ENCODE results near the gene RIN3.

Gene RIN3

GRCh38 chr14:92487513-92488133 is 26.0 kb upstream of the RIN3 start:
- Mint-ChIP-seq H3K36me3 (ENCODE audit: low read depth) (no peaks in the 10 kb centered on the region), H3K27me3 (ENCODE audit: low read depth, poor library complexity) (peaks cover 20% of the 10 kb centered on the region), H3K4me1 (peaks cover 12% of the 10 kb centered on the region), H3K4me3 (no peak overlapping the region), H3K27ac (no peak overlapping the region), H3K9me3 (no peaks in the 10 kb centered on the region)
- TF ChIP-seq CTCF (IDR thresholded peaks at IDR 0.05): no peak
- no peak for DNase-seq

GRCh38 chr14:92489394-92490238 is 24.0 kb upstream of the RIN3 start:
- Mint-ChIP-seq H3K9me3 (no peaks in the 10 kb centered on the region), H3K4me3 (no peak overlapping the region), H3K27ac (no peak overlapping the region), H3K36me3 (ENCODE audit: low read depth) (no peaks in the 10 kb centered on the region), H3K27me3 (ENCODE audit: low read depth, poor library complexity) (peaks cover 22% of the 10 kb centered on the region), H3K4me1 (peaks cover 12% of the 10 kb centered on the region)
- TF ChIP-seq CTCF (IDR thresholded peaks at IDR 0.05): no peak
- no peak for DNase-seq

GRCh38 chr14:92490239-92490959 is 23.2 kb upstream of the RIN3 start:
- TF ChIP-seq CTCF (IDR thresholded peaks at IDR 0.05): no peak

GRCh38 chr14:92491782-92492181 is 21.8 kb upstream of the RIN3 start:
- no peak for DNase-seq
- no peaks in the 10 kb centered on the region for H3K36me3 Mint-ChIP-seq (ENCODE audit: low read depth)

More at GRCh38 chr14:92490239-92490959, 23.2 kb upstream of the RIN3 start:
- H3K9me3 Mint-ChIP-seq: no peaks in the 10 kb centered on the region
- H3K27ac Mint-ChIP-seq: no peak overlapping the region
- H3K4me3 Mint-ChIP-seq: no peak overlapping the region
- no peak for DNase-seq
- peaks cover 26% of the 10 kb centered on the region for H3K27me3 Mint-ChIP-seq (ENCODE audit: low read depth, poor library complexity)
- H3K36me3 Mint-ChIP-seq (ENCODE audit: low read depth): no peaks in the 10 kb centered on the region
- peaks cover 18% of the 10 kb centered on the region for H3K4me1 Mint-ChIP-seq

GRCh38 chr14:92492258-92492657 is 21.3 kb upstream of the RIN3 start:
- no peak overlapping the region for H3K4me3 Mint-ChIP-seq
- H3K36me3 Mint-ChIP-seq (ENCODE audit: low read depth): no peaks in the 10 kb centered on the region
- peaks cover 24% of the 10 kb centered on the region for H3K27me3 Mint-ChIP-seq (ENCODE audit: low read depth, poor library complexity)
- TF ChIP-seq CTCF (IDR thresholded peaks at IDR 0.05): no peak
- peaks cover 24% of the 10 kb centered on the region for H3K4me1 Mint-ChIP-seq
- no peak for DNase-seq
- H3K27ac Mint-ChIP-seq: no peak overlapping the region
- H3K9me3 Mint-ChIP-seq: no peaks in the 10 kb centered on the region

More at GRCh38 chr14:92491782-92492181, 21.8 kb upstream of the RIN3 start:
- Mint-ChIP-seq H3K27ac (no peak overlapping the region), H3K9me3 (no peaks in the 10 kb centered on the region), H3K4me3 (no peak overlapping the region), H3K27me3 (ENCODE audit: low read depth, poor library complexity) (peaks cover 26% of the 10 kb centered on the region), H3K4me1 (peaks cover 24% of the 10 kb centered on the region)
- no peak for TF ChIP-seq CTCF (IDR thresholded peaks at IDR 0.05)
